ENCODE results near the gene LARP6.

GRCh38 chr15:70845602-70846360 lies 8.2 kb downstream of the LARP6 start:
- TF ChIP-seq EZH2 (IDR thresholded peaks at IDR 0.05; ENCODE audit: low read length) = no peak
- no peak for TF ChIP-seq CTCF (optimal IDR thresholded peaks at IDR 0.05 in 1 of 3, IDR thresholded peaks at IDR 0.05 in 1 of 3, conservative IDR thresholded peaks at IDR 0.05 in 1 of 3; ENCODE audit: extremely low read depth in 1 of 3, insufficient read depth in 2 of 3, low read length in 3 of 3)

Measured in keratinocyte (primary cell).